GM06990 (cell line): ENCODE results near the gene PRTG.
"Not testable (repeated sequence)": the region's sequence is repeated elsewhere in the genome, so short reads cannot be mapped to it uniquely, and the experiment has no call there.

Experiments used
- DNase-seq: peaks from one replicate; pipeline ENCODE4 v3.0.0-alpha.2; 2011; ENCODE audit not compliant: insufficient read length; ENCODE audit errors: extremely low read depth
- H3K27me3 ChIP-seq: replicated peaks from 2 replicates; pipeline ENCODE4 v1.6.0; 2011; ENCODE audit warnings: low read length; ENCODE audit not compliant: control insufficient read depth, insufficient read depth
- H3K36me3 ChIP-seq: 2 replicates; pipeline ENCODE4 v1.5.1; 2011; ENCODE audit warnings: low read length; ENCODE audit not compliant: control insufficient read depth, insufficient read depth
- H3K4me3 ChIP-seq: replicated peaks from 2 replicates; pipeline ENCODE4 v1.5.1; 2011; ENCODE audit warnings: low read depth, mild to moderate bottlenecking, control low read depth, low read length
- TF ChIP-seq, protein P1 (sequence below): IDR thresholded peaks from 2 replicates; pipeline ENCODE4 v1.5.1; 2011; ENCODE audit warnings: low read length, control low read depth, mild to moderate bottlenecking, inconsistent platforms; ENCODE audit not compliant: insufficient read depth, poor library complexity, severe bottlenecking

Gene PRTG

DNA sequence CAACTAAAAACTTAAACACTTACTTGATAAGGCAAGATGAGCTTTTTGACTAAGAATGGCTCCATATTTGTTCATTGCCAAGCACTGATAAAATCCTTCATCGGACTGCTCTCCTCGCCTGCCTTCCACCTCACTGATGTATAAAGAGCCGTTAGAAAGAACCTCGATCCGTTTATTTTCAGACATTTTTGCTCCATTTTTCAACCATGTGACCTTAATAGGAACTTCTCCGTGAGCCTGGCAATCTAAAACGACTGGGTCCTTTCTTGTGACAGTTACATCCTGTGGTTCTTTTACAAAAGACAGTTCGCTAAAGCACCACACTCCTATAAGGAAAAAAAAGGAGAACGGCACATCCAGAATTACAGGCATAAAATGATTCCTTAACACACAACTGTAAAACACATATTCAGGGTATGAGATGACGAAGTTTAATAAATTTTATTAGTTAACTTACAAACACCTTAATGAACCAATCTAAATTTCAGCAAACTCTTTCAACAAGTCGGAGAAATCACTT lies 2.5 kb downstream of the PRTG start:
- TF ChIP-seq, protein P1, sequence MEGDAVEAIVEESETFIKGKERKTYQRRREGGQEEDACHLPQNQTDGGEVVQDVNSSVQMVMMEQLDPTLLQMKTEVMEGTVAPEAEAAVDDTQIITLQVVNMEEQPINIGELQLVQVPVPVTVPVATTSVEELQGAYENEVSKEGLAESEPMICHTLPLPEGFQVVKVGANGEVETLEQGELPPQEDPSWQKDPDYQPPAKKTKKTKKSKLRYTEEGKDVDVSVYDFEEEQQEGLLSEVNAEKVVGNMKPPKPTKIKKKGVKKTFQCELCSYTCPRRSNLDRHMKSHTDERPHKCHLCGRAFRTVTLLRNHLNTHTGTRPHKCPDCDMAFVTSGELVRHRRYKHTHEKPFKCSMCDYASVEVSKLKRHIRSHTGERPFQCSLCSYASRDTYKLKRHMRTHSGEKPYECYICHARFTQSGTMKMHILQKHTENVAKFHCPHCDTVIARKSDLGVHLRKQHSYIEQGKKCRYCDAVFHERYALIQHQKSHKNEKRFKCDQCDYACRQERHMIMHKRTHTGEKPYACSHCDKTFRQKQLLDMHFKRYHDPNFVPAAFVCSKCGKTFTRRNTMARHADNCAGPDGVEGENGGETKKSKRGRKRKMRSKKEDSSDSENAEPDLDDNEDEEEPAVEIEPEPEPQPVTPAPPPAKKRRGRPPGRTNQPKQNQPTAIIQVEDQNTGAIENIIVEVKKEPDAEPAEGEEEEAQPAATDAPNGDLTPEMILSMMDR = no peak
- Histone ChIP-seq H3K27me3 (peaks cover 3% of the 10 kb centered on the region), H3K36me3 (no peaks in the 10 kb centered on the region), H3K4me3 (no peak overlapping the region)
- DNase-seq = no peak

DNA sequence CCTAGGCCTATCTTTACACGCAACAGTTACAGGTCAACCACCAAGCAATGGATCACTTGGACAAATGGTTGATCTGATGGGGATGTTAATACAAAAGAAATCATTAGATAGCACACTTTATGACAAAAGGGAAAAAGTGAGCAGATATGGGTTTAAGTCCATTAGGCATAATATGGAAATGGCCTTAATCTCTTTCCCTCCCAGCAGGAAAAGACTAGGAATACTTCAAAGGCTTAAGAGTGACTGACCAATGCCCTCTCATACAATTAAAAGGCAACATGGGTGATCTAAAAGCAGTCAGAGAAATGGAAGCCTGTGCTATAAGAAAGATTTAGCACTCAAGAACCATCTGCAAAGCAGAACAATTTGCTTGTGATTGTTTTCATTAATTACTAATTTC lies 3.3 kb downstream of the PRTG start:
- H3K36me3 ChIP-seq = no peaks in the 10 kb centered on the region
- TF ChIP-seq, protein P1 = no peak
- H3K27me3 ChIP-seq = peaks cover 3% of the 10 kb centered on the region

DNA sequence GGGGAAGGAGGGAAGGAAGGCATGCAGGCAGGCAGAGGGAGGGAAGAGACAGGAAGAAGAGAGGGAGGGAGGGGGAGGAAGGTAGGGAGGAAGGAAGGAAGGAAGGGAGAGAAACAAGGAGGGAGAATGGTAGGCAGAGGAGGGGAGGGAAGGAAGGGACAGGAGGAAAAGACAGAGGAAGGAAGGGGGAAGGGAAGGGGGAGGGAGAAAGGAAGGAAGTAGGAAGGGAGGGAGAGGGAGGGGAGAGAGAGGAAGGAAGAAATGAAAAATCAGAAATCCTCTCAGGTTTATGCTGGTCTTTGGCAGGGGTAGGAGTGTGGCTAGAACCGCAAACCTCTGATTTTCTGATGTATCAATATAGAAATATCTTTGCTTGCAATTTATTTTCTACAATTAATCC lies 4.2 kb downstream of the PRTG start:
- TF ChIP-seq, protein P1 = no peak
- no peak for DNase-seq

More for the DNA sequence above, 3.3 kb downstream of the PRTG start:
- H3K4me3 ChIP-seq = no peak overlapping the region
- no peak for DNase-seq

DNA sequence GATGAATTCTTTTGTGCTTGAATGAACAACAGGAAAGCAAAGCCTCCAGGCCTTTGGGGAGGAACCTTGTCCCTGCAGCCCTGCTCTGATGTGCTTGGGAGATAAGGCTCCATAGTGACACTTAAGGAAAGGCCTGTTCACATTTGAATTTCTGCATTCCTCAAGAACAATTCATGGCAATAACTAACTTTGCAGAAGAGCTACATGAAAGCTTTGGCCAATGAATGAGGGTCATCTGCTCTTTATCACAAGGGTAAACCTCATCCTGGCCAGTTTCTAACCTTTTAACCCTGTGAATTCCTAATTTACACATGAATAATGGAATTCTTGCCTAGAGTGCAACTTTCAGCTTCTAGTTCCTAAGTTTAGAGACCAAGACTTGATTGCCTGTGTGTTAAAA lies 5.6 kb downstream of the PRTG start:
- TF ChIP-seq, protein P1 = no peak
- Histone ChIP-seq H3K36me3 (no peaks in the 10 kb centered on the region), H3K27me3 (peaks cover 3% of the 10 kb centered on the region), H3K4me3 (no peak overlapping the region)
- DNase-seq = no peak

More for the DNA sequence above, 4.2 kb downstream of the PRTG start:
- peaks cover 3% of the 10 kb centered on the region for H3K27me3 ChIP-seq
- H3K4me3 ChIP-seq = no peak overlapping the region
- H3K36me3 ChIP-seq = no peaks in the 10 kb centered on the region

DNA sequence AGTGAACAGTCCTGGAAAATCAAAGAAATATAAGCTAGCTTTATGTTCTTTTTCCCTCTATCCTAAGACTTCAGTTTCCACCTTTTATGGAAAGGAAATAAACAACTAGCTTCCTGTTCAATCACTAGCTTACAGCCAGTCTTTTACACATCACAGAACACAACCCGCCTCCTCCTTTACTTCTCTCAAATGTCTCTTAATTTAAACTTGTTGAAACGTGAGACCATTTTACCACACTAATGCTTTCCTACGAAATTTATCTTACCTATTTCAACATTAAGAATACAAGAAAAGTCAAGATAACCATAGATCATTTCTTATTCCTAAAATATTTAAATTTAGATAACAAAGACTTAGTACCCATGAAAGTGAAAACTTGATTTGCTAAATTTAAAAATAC lies 6.2 kb downstream of the PRTG start:
- H3K4me3 ChIP-seq = no peak overlapping the region
- TF ChIP-seq, protein P1 = no peak
- DNase-seq = no peak
- H3K27me3 ChIP-seq = peaks cover 3% of the 10 kb centered on the region
- H3K36me3 ChIP-seq = no peaks in the 10 kb centered on the region

DNA sequence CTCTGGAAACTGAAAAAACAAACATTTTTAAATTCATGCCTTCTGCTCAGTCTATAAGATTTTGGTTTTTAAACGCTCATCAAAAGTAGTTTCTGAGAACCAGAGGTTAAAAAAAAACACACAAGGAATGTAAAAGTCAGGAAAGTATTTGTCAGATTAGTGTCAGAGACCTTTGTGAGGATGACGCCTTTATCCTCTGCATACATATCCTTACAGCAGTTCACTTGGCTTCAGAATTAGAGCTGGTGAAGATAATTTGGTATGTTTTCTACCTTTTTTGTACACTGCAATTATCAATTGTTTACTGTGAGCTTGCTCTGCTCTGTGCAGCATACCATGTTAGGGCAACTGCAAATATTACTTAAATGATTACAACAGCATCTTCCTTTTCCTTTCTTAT lies 8.3 kb downstream of the PRTG start:
- no peak for DNase-seq
- Histone ChIP-seq H3K27me3 (no peaks in the 10 kb centered on the region), H3K4me3 (no peak overlapping the region), H3K36me3 (no peaks in the 10 kb centered on the region)
- TF ChIP-seq, protein P1 = no peak

DNA sequence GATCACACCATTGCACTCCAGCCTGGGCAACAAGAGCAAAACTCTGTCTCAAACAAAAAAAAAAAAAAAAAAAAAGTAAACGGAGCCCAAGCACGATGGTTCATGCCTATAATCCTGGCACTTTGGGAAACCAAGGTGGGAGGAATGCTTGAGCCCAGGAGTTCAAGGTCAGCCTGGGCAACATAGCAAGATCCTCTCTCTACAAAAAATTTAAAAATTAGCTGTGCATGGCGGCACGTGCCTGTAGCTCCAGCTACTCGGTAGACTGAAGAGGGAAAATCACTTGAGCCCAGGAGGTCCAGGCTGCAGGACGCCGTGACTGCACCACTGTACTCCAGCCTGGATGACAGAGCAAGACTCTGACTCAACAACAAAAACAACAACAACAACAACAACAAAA lies 9.5 kb downstream of the PRTG start:
- not testable (repeated sequence) for H3K27me3 ChIP-seq, H3K4me3 ChIP-seq, H3K36me3 ChIP-seq, DNase-seq
